A673 (cell line): Measurements from ENCODE around the gene GAN.

ENCODE experiments used
- EZH2 ChIP-seq: fragments of 200-600 bp; sonication (generic); IDR thresholded peaks from 2 replicates; pipeline ENCODE4 v1.6.1; 2017; ENCODE audit warnings: borderline replicate concordance, low read depth, mild to moderate bottlenecking, mixed read lengths, antibody characterized with exemption, low read length; ENCODE audit not compliant: poor library complexity, severe bottlenecking
- TF ChIP-seq, protein P1 (sequence below): fragments of 300-800, 200-600 bp; sonication (generic); conservative IDR thresholded peaks from 2 replicates; pipeline ENCODE4 v1.5.1; 2017; ENCODE audit warnings: low read depth, mild to moderate bottlenecking, antibody characterized with exemption, low read length, moderate library complexity, mixed read lengths

DNA sequence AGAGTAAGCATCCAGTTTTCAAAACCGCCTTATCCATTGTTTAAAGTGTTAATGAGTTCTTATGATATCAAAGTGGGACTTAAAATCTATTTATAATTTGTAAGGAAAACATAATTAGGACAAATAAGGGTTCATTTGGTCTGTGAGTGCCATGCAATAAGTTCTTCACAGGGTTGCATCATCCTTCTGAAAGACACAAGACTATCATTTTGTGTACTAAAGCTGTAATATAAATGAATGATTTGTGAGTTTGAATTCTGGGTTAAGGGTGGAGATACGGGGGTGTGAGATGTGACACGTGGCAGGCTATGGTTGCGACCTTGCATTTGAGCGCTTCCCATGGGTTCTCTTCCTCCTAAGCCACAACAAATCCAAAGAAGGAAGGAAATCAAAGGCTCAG is 6.8 kb downstream of the GAN start:
- TF ChIP-seq, protein P1, sequence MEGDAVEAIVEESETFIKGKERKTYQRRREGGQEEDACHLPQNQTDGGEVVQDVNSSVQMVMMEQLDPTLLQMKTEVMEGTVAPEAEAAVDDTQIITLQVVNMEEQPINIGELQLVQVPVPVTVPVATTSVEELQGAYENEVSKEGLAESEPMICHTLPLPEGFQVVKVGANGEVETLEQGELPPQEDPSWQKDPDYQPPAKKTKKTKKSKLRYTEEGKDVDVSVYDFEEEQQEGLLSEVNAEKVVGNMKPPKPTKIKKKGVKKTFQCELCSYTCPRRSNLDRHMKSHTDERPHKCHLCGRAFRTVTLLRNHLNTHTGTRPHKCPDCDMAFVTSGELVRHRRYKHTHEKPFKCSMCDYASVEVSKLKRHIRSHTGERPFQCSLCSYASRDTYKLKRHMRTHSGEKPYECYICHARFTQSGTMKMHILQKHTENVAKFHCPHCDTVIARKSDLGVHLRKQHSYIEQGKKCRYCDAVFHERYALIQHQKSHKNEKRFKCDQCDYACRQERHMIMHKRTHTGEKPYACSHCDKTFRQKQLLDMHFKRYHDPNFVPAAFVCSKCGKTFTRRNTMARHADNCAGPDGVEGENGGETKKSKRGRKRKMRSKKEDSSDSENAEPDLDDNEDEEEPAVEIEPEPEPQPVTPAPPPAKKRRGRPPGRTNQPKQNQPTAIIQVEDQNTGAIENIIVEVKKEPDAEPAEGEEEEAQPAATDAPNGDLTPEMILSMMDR = no peak
- no peak for TF ChIP-seq EZH2
